Kidney (tissue), 14 donors: ENCODE results near the gene GOLIM4. TPM values are rescaled to one million over a fixed set of nuclear protein-coding genes. Genes with fewer than 3 reads are reported as not detected.

Source experiments
- DNase-seq, 5 donors: peaks; one replicate each; pipeline ENCODE4 v3.0.0-alpha.2; 2013 to 2020
- FAIRE-seq: peaks from 2 replicates; lab custom pipeline; 2012; peaks lifted over from hg19 to GRCh38; lab: Jason Lieb, UNC
- H3K27ac ChIP-seq, 2 donors: one replicate each; pipeline ENCODE4 v1.7.0; 2013; ENCODE audit warnings: low read depth in 2 of 2, low read length in 2 of 2, inconsistent platforms in 1 of 2
- H3K27me3 ChIP-seq: one replicate; pipeline ENCODE4 v1.7.1; 2013; ENCODE audit warnings: low read length, inconsistent platforms; ENCODE audit not compliant: control insufficient read depth, insufficient read depth
- H3K36me3 ChIP-seq, 3 donors: one replicate each; pipeline versions ENCODE4 v1.7.0 to v1.7.1; 2013; ENCODE audit warnings: low read length in 3 of 3, control low read depth in 1 of 3, inconsistent platforms in 1 of 3; ENCODE audit not compliant: insufficient read depth in 3 of 3, control insufficient read depth in 2 of 3
- H3K4me1 ChIP-seq, 3 donors: one replicate each; pipeline versions ENCODE4 v1.7.0 to v1.7.1; 2013; ENCODE audit warnings: low read length in 3 of 3, inconsistent platforms in 1 of 3, low read depth in 1 of 3; ENCODE audit not compliant: control insufficient read depth in 2 of 3, insufficient read depth in 2 of 3
- H3K4me3 ChIP-seq, 3 donors: one replicate each; pipeline versions ENCODE4 v1.7.0 to v1.8.1; 2013; ENCODE audit warnings: low read length in 3 of 3, control low read depth in 1 of 3, inconsistent platforms in 1 of 3
- H3K9ac ChIP-seq, 3 donors: one replicate each; pipeline versions ENCODE4 v1.7.0 to v1.7.1; 2013; ENCODE audit warnings: low read length in 3 of 3, control low read depth in 1 of 3, inconsistent platforms in 1 of 3
- H3K9me3 ChIP-seq, 3 donors: one replicate each; pipeline versions ENCODE4 v1.7.0 to v1.7.1; 2013; ENCODE audit warnings: low read length in 3 of 3, control low read depth in 1 of 3, inconsistent platforms in 1 of 3; ENCODE audit not compliant: control insufficient read depth in 2 of 3, insufficient read depth in 1 of 3
- CTCF ChIP-seq: IDR thresholded peaks from 3 replicates; pipeline ENCODE4 v1.5.1; 2012; ENCODE audit warnings: mild to moderate bottlenecking, moderate library complexity, borderline replicate concordance; ENCODE audit not compliant: insufficient read depth; ENCODE audit errors: extremely low read depth
- intact Hi-C: fragments of 100-400 bp; cut with DNase I; formaldehyde crosslinking; loops from one replicate; pipeline ENCODE4 v1.11.1; 2022
- polyA plus RNA-seq: library from polyadenylated mRNA; stranded (reverse); fragments of 350-450 nt; fragmentation: Illumina TruSeq; extraction: RNeasy Lipid Tissue Mini Kit (QIAGEN cat#74804); gene quantifications from one replicate; pipeline ENCODE4 v1.2.3, GENCODE V29; 2014; ENCODE audit warnings: low read depth, low replicate concordance; ENCODE audit not compliant: insufficient read depth
- total RNA-seq: library from RNA; stranded (reverse); fragmentation: NEBNext Ultra II Directional; extraction: Animal tissue kit (Norgen Biotek cat#: 25700); gene quantifications from one replicate; pipeline ENCODE4 v1.2.1, GENCODE V29; 2021
- donor health status: control.
- donor health status: control.
- donor health status: control.
- donor health status: control.
- donor health status: control.
- donor health status: DM: yes; HTN: yes; CAD: no.
- donor health status: Normal renal cell carcinoma (clear cell type).

Gene GOLIM4
- total and polyA plus RNA-seq, 2 donors from 2014 or later = 15.5 to 29.9 TPM

- Histone ChIP-seq H3K9me3 (no peaks in the 10 kb centered on the region), H3K4me3 (no peak overlapping the region), H3K4me1 (no peaks in the 10 kb centered on the region), H3K27ac (no peak overlapping the region), H3K9ac (no peak overlapping the region), H3K36me3 (no peaks in the 10 kb centered on the region), H3K27me3 (no peaks in the 10 kb centered on the region)
- DNase-seq (no peak), FAIRE-seq (no peak)
- no peak for TF ChIP-seq CTCF
- intact Hi-C loops = no loop called here
Measured at GRCh38 chr3:168080499-168081170, 15.1 kb downstream of the GOLIM4 start.

- DNase-seq (no peak), FAIRE-seq (no peak)
- intact Hi-C loops = no loop called here
- Histone ChIP-seq H3K4me3 (no peak overlapping the region), H3K36me3 (no peaks in the 10 kb centered on the region), H3K9ac (no peak overlapping the region), H3K4me1 (no peaks in the 10 kb centered on the region), H3K27ac (no peak overlapping the region), H3K27me3 (no peaks in the 10 kb centered on the region), H3K9me3 (no peaks in the 10 kb centered on the region)
- TF ChIP-seq CTCF = no peak
Measured at GRCh38 chr3:168080022-168080421, 15.7 kb downstream of the GOLIM4 start.

- no peaks in the 10 kb centered on the region for H3K4me1 ChIP-seq
- intact Hi-C loops = no loop called here
- no peak overlapping the region for H3K27ac ChIP-seq
- FAIRE-seq (no peak), DNase-seq (no peak)
- TF ChIP-seq CTCF = no peak
- H3K36me3 ChIP-seq = no peaks in the 10 kb centered on the region
- no peak overlapping the region for H3K9ac ChIP-seq
- H3K4me3 ChIP-seq = no peak overlapping the region
- no peaks in the 10 kb centered on the region for H3K9me3 ChIP-seq
- no peaks in the 10 kb centered on the region for H3K27me3 ChIP-seq
Measured at GRCh38 chr3:168077091-168077490, 18.6 kb downstream of the GOLIM4 start.
